ENCODE results near the gene NACA.

DNA sequence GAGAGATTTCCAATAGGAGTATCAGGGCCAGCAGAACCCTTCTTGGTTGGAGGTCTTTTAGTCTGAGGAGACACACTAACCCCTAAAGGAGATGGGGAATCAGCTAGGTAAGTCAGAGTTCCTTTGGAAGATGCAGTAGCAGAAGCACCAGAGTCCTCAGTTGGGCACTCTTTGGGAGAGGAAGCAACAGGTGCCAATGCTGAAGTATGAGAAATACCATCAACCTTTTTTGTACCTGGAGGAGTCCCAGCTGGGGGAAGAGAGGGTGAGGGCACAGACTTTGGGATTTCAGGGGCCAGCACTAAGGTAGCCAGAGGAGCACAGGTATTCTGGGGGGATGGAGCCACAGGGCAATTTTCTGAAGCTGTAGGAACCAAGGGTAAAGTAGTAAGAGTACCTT, 6.0 kb downstream of the NACA start:
- TF ChIP-seq, protein P1, sequence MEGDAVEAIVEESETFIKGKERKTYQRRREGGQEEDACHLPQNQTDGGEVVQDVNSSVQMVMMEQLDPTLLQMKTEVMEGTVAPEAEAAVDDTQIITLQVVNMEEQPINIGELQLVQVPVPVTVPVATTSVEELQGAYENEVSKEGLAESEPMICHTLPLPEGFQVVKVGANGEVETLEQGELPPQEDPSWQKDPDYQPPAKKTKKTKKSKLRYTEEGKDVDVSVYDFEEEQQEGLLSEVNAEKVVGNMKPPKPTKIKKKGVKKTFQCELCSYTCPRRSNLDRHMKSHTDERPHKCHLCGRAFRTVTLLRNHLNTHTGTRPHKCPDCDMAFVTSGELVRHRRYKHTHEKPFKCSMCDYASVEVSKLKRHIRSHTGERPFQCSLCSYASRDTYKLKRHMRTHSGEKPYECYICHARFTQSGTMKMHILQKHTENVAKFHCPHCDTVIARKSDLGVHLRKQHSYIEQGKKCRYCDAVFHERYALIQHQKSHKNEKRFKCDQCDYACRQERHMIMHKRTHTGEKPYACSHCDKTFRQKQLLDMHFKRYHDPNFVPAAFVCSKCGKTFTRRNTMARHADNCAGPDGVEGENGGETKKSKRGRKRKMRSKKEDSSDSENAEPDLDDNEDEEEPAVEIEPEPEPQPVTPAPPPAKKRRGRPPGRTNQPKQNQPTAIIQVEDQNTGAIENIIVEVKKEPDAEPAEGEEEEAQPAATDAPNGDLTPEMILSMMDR (IDR thresholded peaks at IDR 0.05), result no peak
- no peak for TF ChIP-seq POLR2A (IDR thresholded peaks at IDR 0.05)
